ENCODE data around the gene S100A9.
A peak's percentile ranks its signal among the peaks of the same experiment; 100 is the strongest.

GRCh38 chr1:153355445-153356071, 2.1 kb upstream of the S100A9 start:
- no peak for TF ChIP-seq EZH2 (IDR thresholded peaks at IDR 0.05; ENCODE audit: borderline replicate concordance)
- peak; percentile 48 for TF ChIP-seq CTCF (IDR thresholded peaks at IDR 0.05; ENCODE audit: poor library complexity)
- no peak for TF ChIP-seq EZH2phosphoT487 (IDR thresholded peaks at IDR 0.05; ENCODE audit: low read depth, severe bottlenecking, unreplicated experiment)
